T1000 (cell line): ENCODE results near the gene LAMB1.

Experiments used
- DNase-seq: peaks from one replicate; lab custom pipeline; 2025; ENCODE audit warnings: mixed read lengths; lab: John Stamatoyannopoulos, UW

The LAMB1 gene

DNA sequence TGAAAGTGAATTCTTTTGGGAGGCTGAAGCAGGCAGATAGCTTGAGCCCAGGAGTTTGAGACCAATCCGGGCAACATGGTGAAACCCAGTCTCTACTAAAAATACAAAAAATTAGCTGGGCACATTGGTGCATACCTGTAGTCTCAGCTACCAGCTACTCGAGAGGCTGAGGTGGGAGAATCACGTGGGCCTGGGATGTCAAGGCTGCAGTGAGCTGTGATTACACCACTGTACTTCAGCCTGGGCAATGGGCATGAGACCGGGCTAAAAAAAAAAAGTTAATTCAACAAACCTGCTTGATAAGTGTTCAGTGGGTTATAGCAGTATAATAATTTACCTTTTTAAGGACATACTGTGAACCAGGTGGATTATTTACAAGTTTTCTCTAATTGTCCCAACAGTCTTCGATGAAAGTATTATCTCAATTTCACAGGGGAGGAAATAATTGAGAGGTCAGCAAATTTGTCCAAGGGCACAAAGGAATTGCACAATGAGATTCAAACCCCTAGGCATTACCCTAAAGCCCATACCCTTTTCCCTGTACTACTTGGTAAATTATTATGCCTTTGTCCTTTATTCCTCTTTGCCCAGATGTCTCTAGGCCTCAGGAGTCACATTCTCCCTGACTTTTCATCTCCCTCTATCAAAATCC lies 125.1 kb downstream of the LAMB1 start:
- no peak for DNase-seq

DNA sequence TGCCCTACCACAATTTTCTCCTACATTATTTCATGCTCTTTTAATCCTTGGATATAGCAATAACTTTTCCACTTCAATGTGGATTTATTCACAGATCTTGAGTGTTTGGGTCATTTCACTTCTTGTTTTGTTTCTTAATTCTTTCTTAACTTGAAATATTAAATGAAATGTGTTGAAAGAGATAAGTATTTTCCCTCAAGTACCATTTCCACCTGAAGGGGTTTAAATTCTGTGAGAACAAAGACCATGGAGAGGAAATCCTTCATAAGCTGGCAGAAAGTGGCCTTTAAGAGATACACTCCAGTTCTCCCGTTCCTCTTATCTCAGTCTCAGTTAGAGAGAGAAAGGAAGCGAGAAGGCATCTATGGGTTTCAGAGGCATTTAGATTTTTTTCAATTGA lies 126.0 kb downstream of the LAMB1 start:
- DNase-seq, result no peak

DNA sequence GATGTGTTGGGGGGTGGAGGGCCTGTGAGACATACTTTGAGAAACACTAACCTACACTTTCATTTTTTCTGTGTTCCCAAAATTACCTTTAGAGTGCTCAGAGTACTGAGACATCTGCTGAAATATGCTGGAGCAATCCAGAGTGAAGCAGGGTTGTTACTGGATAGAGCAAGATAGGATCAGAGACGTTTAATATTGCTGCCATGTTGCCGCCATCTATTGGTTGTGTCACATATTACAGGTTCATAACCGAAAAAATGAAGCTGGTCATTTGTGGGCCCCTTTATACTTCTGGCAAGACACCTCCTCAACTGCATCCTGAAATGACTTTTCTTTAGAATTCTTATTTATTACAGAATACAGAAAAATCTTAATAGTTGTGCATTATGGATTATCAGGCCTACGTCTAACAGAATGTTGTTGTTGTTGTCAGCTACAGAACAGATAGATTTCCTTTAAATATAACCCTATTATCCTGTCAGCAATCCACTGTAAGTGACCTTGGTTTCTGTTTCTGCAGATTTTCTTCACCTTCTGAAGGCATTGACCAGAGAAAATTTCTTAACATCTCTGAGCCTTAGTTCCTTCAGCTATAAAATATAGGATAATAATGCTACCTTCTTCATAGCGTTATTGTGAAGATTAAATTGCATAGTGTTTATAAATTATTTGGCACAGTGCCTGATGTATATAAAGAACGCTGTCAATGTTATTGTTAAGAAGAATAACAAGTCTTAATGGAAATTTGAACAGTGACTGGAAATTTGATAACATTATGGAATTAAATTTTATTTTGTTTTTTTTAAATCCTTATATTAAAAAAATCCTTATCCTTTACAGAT lies 128.1 kb downstream of the LAMB1 start:
- DNase-seq, result peak; percentile 8

DNA sequence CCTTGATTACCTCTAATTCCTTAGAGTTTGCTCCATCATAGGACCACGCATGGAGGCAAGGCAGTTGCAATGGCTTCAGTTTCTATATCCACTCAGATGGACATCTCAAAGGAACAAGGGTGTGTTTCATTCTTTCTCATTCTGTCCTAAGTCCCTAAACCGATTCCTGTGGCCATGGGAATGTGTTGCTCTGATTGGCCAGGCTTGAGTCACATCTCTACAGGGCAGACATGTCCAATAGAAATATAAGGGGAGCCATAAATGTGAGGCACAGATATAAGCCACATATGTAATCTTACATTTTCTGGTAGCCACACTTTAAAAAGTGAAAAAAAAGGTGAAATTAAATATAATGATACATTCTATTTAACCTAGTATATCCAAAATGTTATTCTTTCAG lies 128.8 kb downstream of the LAMB1 start:
- DNase-seq, result no peak
